ENCODE results near the gene ARHGAP15.

GRCh38 chr2:143169105-143169504 lies 39.9 kb downstream of the ARHGAP15 start:
- TF ChIP-seq EZH2 (IDR thresholded peaks at IDR 0.05; ENCODE audit: borderline replicate concordance, low read length) = no peak
- no peak; the same call in 1 of the 2 replicates for TF ChIP-seq CTCF (IDR thresholded peaks at IDR 0.05; ENCODE audit: low read length)
